ENCODE results near the gene GRSF1. TPM values are rescaled to one million over a fixed set of nuclear protein-coding genes. Genes with fewer than 3 reads are reported as not detected.

Gene GRSF1
- polyA plus RNA-seq, 1 of the 3 experiments (the other 2 are of a cell fraction) = 44.2 TPM

GRCh38 chr4:70833675-70834074 is 6.0 kb downstream of the GRSF1 start:
- 100% methylated on average over 1 of the region's 1 CpG for WGBS (ENCODE audit: low lambda C conversion rate)
- peaks cover 10% of the 10 kb centered on the region for H3F3A ChIP-seq (replicated peaks; ENCODE audit: insufficient read depth)
- H3K9me2 ChIP-seq = no peaks in the 10 kb centered on the region
- H2AFZ ChIP-seq (ENCODE audit: low read depth) = no peak overlapping the region
- TF ChIP-seq MEF2A (IDR thresholded peaks at IDR 0.05; ENCODE audit: borderline replicate concordance, low read depth) = no peak
- no peak for TF ChIP-seq TCF12 (IDR thresholded peaks at IDR 0.05)
- no peak for TF ChIP-seq POLR2AphosphoS5 (IDR thresholded peaks at IDR 0.05; ENCODE audit: low read depth, low read length)
- TF ChIP-seq NRF1 (IDR thresholded peaks at IDR 0.05; ENCODE audit: low read depth, low read length) = no peak
- TF ChIP-seq GATA2 (CRISPR knock-in tag; IDR thresholded peaks at IDR 0.05) = no peak
- no peak for TF ChIP-seq FOXJ3 (CRISPR knock-in tag; IDR thresholded peaks at IDR 0.05)
- no peak for TF ChIP-seq RCOR1 (IDR thresholded peaks at IDR 0.05; ENCODE audit: low read length)
- TF ChIP-seq MAX (IDR thresholded peaks at IDR 0.05; ENCODE audit: low read depth) = no peak
- no peak for TF ChIP-seq IRF3 (IDR thresholded peaks at IDR 0.05; ENCODE audit: low read depth, low read length)
- no peak for TF ChIP-seq CTCF (IDR thresholded peaks at IDR 0.05)
- TF ChIP-seq EP300 (IDR thresholded peaks at IDR 0.05; ENCODE audit: borderline replicate concordance in 1 of 2, low read depth in 1 of 2, low read length in 1 of 2) = no peak
- TF ChIP-seq GABPA (IDR thresholded peaks at IDR 0.05; ENCODE audit: low read depth) = no peak
- TF ChIP-seq RXRA (IDR thresholded peaks at IDR 0.05; ENCODE audit: borderline replicate concordance, low read depth) = no peak
- TF ChIP-seq RAD21 (IDR thresholded peaks at IDR 0.05; ENCODE audit: low read length) = no peak
- TF ChIP-seq TAF1 (IDR thresholded peaks at IDR 0.05; ENCODE audit: borderline replicate concordance, low read depth, low read length) = no peak
- TF ChIP-seq FOSL2 (IDR thresholded peaks at IDR 0.05; ENCODE audit: borderline replicate concordance, low read depth) = no peak
- H3K9me3 ChIP-seq = no peaks in the 10 kb centered on the region
- H3K4me1 ChIP-seq (ENCODE audit: control insufficient read depth in 1 of 2, insufficient read depth in 2 of 2, low read depth in 1 of 2, low read length in 1 of 2) = peaks cover 0 to 4% of the 10 kb centered on the region in 2 experiments; a peak in 2 of 4 replicates
- H4K20me1 ChIP-seq (ENCODE audit: insufficient read depth) = peaks cover 51% of the 10 kb centered on the region
- H3K9ac ChIP-seq = no peak overlapping the region
- ChIA-PET CTCF (interaction anchor here (0.8 kb wide), 1 partner anchor 14 kb away, joined by 3 read pairs; no protein-coding TSS in a partner anchor), POLR2A (no interaction called here)
- 0 out of 4 replicates have a peak overlapping the region, but pooled peaks of 1 of the 2 experiments have one; percentile 9 for H3K27ac ChIP-seq (ENCODE audit: low read depth in 2 of 2, low read length in 1 of 2)
- H3K4me3 ChIP-seq (ENCODE audit: low read depth in 2 of 2, low read length in 1 of 2) = no peak overlapping the region
- H3K27me3 ChIP-seq (ENCODE audit: insufficient read depth) = no peaks in the 10 kb centered on the region
- peaks cover 98% of the 10 kb centered on the region for H3K79me2 ChIP-seq (ENCODE audit: insufficient read depth)
- peaks cover 23 to 64% of the 10 kb centered on the region in 2 experiments for H3K36me3 ChIP-seq (replicated peaks in 1 of 2; ENCODE audit: control insufficient read depth in 1 of 2, insufficient read depth in 2 of 2, low read length in 1 of 2)
- H3K4me2 ChIP-seq = no peak overlapping the region
- DNase-seq = no peak

GRCh38 chr4:70831293-70831692 is 8.4 kb downstream of the GRSF1 start:
- Histone ChIP-seq H3K9me2 (no peaks in the 10 kb centered on the region), H3K27me3 (ENCODE audit: insufficient read depth) (no peaks in the 10 kb centered on the region), H4K20me1 (ENCODE audit: insufficient read depth) (peaks cover 32% of the 10 kb centered on the region), H3K9me3 (no peaks in the 10 kb centered on the region), H3F3A (replicated peaks; ENCODE audit: insufficient read depth) (peaks cover 5% of the 10 kb centered on the region), H3K4me3 (ENCODE audit: low read depth in 2 of 2, low read length in 1 of 2) (no peak overlapping the region), H3K79me2 (ENCODE audit: insufficient read depth) (peaks cover 88% of the 10 kb centered on the region), H2AFZ (ENCODE audit: low read depth) (no peak overlapping the region), H3K9ac (no peak overlapping the region), H3K36me3 (replicated peaks in 1 of 2; ENCODE audit: control insufficient read depth in 1 of 2, insufficient read depth in 2 of 2, low read length in 1 of 2) (peaks cover 31 to 80% of the 10 kb centered on the region in 2 experiments), H3K4me1 (ENCODE audit: control insufficient read depth in 1 of 2, insufficient read depth in 2 of 2, low read depth in 1 of 2, low read length in 1 of 2) (no peaks in the 10 kb centered on the region), H3K27ac (ENCODE audit: low read depth in 2 of 2, low read length in 1 of 2) (no peak overlapping the region), H3K4me2 (no peak overlapping the region)
- ChIA-PET POLR2A (no interaction called here), CTCF (no interaction called here)
- no peak for TF ChIP-seq IRF3 (IDR thresholded peaks at IDR 0.05; ENCODE audit: low read depth, low read length)
- no peak for DNase-seq
- 94% methylated on average over 4 of the region's 4 CpGs for WGBS (ENCODE audit: low lambda C conversion rate)

Measured in SK-N-SH (cell line).